Mesenchymal stem cell (in vitro differentiated cells and primary cell): Measurements from ENCODE around the gene CPXM2.

Source experiments
- DNase-seq: peaks from one replicate; pipeline ENCODE4 v3.0.0-alpha.2; 2013
- H2AFZ ChIP-seq: one replicate; pipeline ENCODE4 v1.6.1; 2013; ENCODE audit warnings: low read depth, mild to moderate bottlenecking, control low read depth, inconsistent platforms, low read length, moderate library complexity
- H2AK5ac ChIP-seq: 2 replicates; pipeline ENCODE4 v1.6.1; 2013; ENCODE audit warnings: low read length, moderate library complexity, mild to moderate bottlenecking, inconsistent platforms; ENCODE audit not compliant: severe bottlenecking
- H2BK120ac ChIP-seq: one replicate; pipeline ENCODE4 v1.6.1; 2013; ENCODE audit warnings: low read depth, mild to moderate bottlenecking, inconsistent platforms, low read length, moderate library complexity
- H2BK12ac ChIP-seq, 2 experiments: one replicate each; pipeline ENCODE4 v1.6.1; 2013; ENCODE audit warnings: inconsistent platforms in 2 of 2, low read length in 2 of 2, mild to moderate bottlenecking in 2 of 2, moderate library complexity in 2 of 2, control low read depth in 1 of 2
- H2BK15ac ChIP-seq: one replicate; pipeline ENCODE4 v1.6.1; 2013; ENCODE audit warnings: mild to moderate bottlenecking, low read depth, inconsistent platforms; ENCODE audit not compliant: poor library complexity, severe bottlenecking
- H2BK5ac ChIP-seq: 2 replicates; pipeline ENCODE4 v1.6.1; 2013; ENCODE audit warnings: low read depth, mild to moderate bottlenecking, low read length, control low read depth, inconsistent platforms; ENCODE audit not compliant: poor library complexity, severe bottlenecking
- H3K14ac ChIP-seq, 2 experiments: one replicate each; pipeline ENCODE4 v1.6.1; 2013; ENCODE audit warnings: inconsistent platforms in 2 of 2, low read length in 2 of 2, control low read depth in 1 of 2, mild to moderate bottlenecking in 1 of 2, moderate library complexity in 1 of 2
- H3K18ac ChIP-seq, 2 experiments: one replicate each; pipeline ENCODE4 v1.6.1; 2013; ENCODE audit warnings: inconsistent platforms in 2 of 2, low read length in 2 of 2, control low read depth in 1 of 2, low read depth in 1 of 2, mild to moderate bottlenecking in 1 of 2
- H3K23ac ChIP-seq, 2 experiments: one replicate each; pipeline ENCODE4 v1.6.1; 2013; ENCODE audit warnings: inconsistent platforms in 2 of 2, low read length in 2 of 2, mild to moderate bottlenecking in 2 of 2, moderate library complexity in 2 of 2, control low read depth in 1 of 2
- H3K27ac ChIP-seq: 2 replicates; pipeline ENCODE4 v1.5.1; 2013; ENCODE audit warnings: mild to moderate bottlenecking, moderate library complexity, low read length, control low read depth, inconsistent platforms; ENCODE audit not compliant: poor library complexity, severe bottlenecking
- H3K27me3 ChIP-seq, 2 experiments: 2 replicates each; pipeline versions ENCODE4 v1.6.1 to v1.7.0; 2013; ENCODE audit warnings: low read length in 2 of 2, mild to moderate bottlenecking in 2 of 2, moderate library complexity in 2 of 2, control low read depth in 1 of 2, inconsistent platforms in 1 of 2; ENCODE audit not compliant: control insufficient read depth in 1 of 2, insufficient read depth in 1 of 2
- H3K36me3 ChIP-seq, 2 experiments: 2 replicates each; pipeline versions ENCODE4 v1.6.1 to v1.7.0; 2013; ENCODE audit warnings: low read length in 2 of 2, control low read depth in 1 of 2, inconsistent platforms in 1 of 2, low read depth in 1 of 2, mild to moderate bottlenecking in 1 of 2; ENCODE audit not compliant: insufficient read depth in 2 of 2, control insufficient read depth in 1 of 2
- H3K4ac ChIP-seq, 2 experiments: one replicate each; pipeline ENCODE4 v1.6.1; 2013; ENCODE audit warnings: inconsistent platforms in 2 of 2, low read length in 2 of 2, mild to moderate bottlenecking in 2 of 2, moderate library complexity in 2 of 2, control low read depth in 1 of 2, low read depth in 1 of 2
- H3K4me1 ChIP-seq: 2 replicates; pipeline ENCODE4 v1.6.1; 2013; ENCODE audit warnings: low read depth, low read length, control low read depth; ENCODE audit not compliant: control insufficient read depth, insufficient read depth
- H3K4me2 ChIP-seq: 2 replicates; pipeline ENCODE4 v1.6.1; 2013; ENCODE audit warnings: low read length, mild to moderate bottlenecking, inconsistent platforms; ENCODE audit not compliant: poor library complexity, severe bottlenecking
- H3K4me3 ChIP-seq, 2 experiments: 2 replicates each; pipeline versions ENCODE4 v1.5.1 to v1.7.0; 2013; ENCODE audit warnings: low read length in 2 of 2, mild to moderate bottlenecking in 2 of 2, control low read depth in 1 of 2, low read depth in 1 of 2; ENCODE audit not compliant: insufficient read depth in 1 of 2
- H3K79me1 ChIP-seq: replicated peaks from 2 replicates; pipeline ENCODE4 v1.6.1; 2013; ENCODE audit warnings: mild to moderate bottlenecking, control low read depth, low read length, inconsistent platforms; ENCODE audit not compliant: poor library complexity, severe bottlenecking
- H3K9ac ChIP-seq: 2 replicates; pipeline ENCODE4 v1.7.0; 2013; ENCODE audit warnings: mild to moderate bottlenecking, low read length, moderate library complexity
- H3K9me3 ChIP-seq: 2 replicates; pipeline ENCODE4 v1.7.0; 2013; ENCODE audit warnings: mild to moderate bottlenecking, low read length; ENCODE audit not compliant: control insufficient read depth
- H4K8ac ChIP-seq: one replicate; pipeline ENCODE4 v1.6.1; 2013; ENCODE audit warnings: inconsistent platforms, mild to moderate bottlenecking, low read length, moderate library complexity
- H4K91ac ChIP-seq: one replicate; pipeline ENCODE4 v1.6.1; 2013; ENCODE audit warnings: mild to moderate bottlenecking, low read length, inconsistent platforms
- WGBS: methylation state at CpG from one replicate; pipeline ENCODE4 v1.1.7; 2013; ENCODE audit warnings: mixed read lengths; 5-methylcytosine and 5-hydroxymethylcytosine counted together

The CPXM2 gene

GRCh38 chr10:123855008-123855684 is 36.5 kb downstream of the CPXM2 start:
- Histone ChIP-seq H3K36me3 (no peaks in the 10 kb centered on the region), H2AK5ac (no peak overlapping the region), H2BK5ac (no peak overlapping the region), H3K27ac (no peak overlapping the region), H2BK15ac (no peak overlapping the region), H3K4ac (no peak overlapping the region), H4K91ac (no peak overlapping the region), H3K18ac (no peak overlapping the region), H2AFZ (no peak overlapping the region), H3K23ac (no peak overlapping the region), H2BK12ac (no peak overlapping the region), H3K4me2 (no peak overlapping the region), H3K79me1 (no peaks in the 10 kb centered on the region), H2BK120ac (no peak overlapping the region), H3K9ac (no peak overlapping the region), H3K14ac (no peak overlapping the region), H3K27me3 (no peaks in the 10 kb centered on the region), H3K4me3 (no peak overlapping the region), H4K8ac (no peak overlapping the region), H3K9me3 (no peaks in the 10 kb centered on the region), H3K4me1 (no peaks in the 10 kb centered on the region)
- whole genome bisulfite sequencing: 72% methylated on average over 7 of the region's 7 CpGs
- no peak for DNase-seq

GRCh38 chr10:123854498-123854897 is 37.1 kb downstream of the CPXM2 start:
- H3K79me1 ChIP-seq: no peaks in the 10 kb centered on the region
- no peak for DNase-seq
- no peak overlapping the region for H3K4me3 ChIP-seq
- no peak overlapping the region for H3K9ac ChIP-seq
- H2BK12ac ChIP-seq: no peak overlapping the region
- 88% methylated on average over 7 of the region's 7 CpGs for WGBS
- no peak overlapping the region for H3K18ac ChIP-seq
- H3K36me3 ChIP-seq: no peaks in the 10 kb centered on the region
- no peak overlapping the region for H3K4me2 ChIP-seq
- no peak overlapping the region for H2BK120ac ChIP-seq
- H3K4me1 ChIP-seq: no peaks in the 10 kb centered on the region
- H3K27me3 ChIP-seq: no peaks in the 10 kb centered on the region
- no peak overlapping the region for H3K23ac ChIP-seq
- no peak overlapping the region for H4K91ac ChIP-seq
- no peak overlapping the region for H3K4ac ChIP-seq
- H2AK5ac ChIP-seq: no peak overlapping the region
- H2AFZ ChIP-seq: no peak overlapping the region
- H2BK5ac ChIP-seq: no peak overlapping the region
- H2BK15ac ChIP-seq: no peak overlapping the region
- H4K8ac ChIP-seq: no peak overlapping the region
- no peaks in the 10 kb centered on the region for H3K9me3 ChIP-seq
- no peak overlapping the region for H3K27ac ChIP-seq
- H3K14ac ChIP-seq: no peak overlapping the region

- no peaks in the 10 kb centered on the region for H3K9me3 ChIP-seq
- H3K4me2 ChIP-seq: no peak overlapping the region
- H3K4ac ChIP-seq: no peak overlapping the region
- H3K27me3 ChIP-seq: no peaks in the 10 kb centered on the region
- 68% methylated on average over 3 of the region's 4 CpGs for WGBS
- H3K23ac ChIP-seq: no peak overlapping the region
- no peaks in the 10 kb centered on the region for H3K36me3 ChIP-seq
- H3K4me1 ChIP-seq: no peaks in the 10 kb centered on the region
- H2AFZ ChIP-seq: no peak overlapping the region
- no peak overlapping the region for H2BK12ac ChIP-seq
- H4K8ac ChIP-seq: no peak overlapping the region
- no peak overlapping the region for H3K9ac ChIP-seq
- DNase-seq: no peak
- no peak overlapping the region for H3K14ac ChIP-seq
- no peak overlapping the region for H2BK120ac ChIP-seq
- H2AK5ac ChIP-seq: no peak overlapping the region
- H3K18ac ChIP-seq: no peak overlapping the region
- no peak overlapping the region for H2BK5ac ChIP-seq
- no peak overlapping the region for H3K4me3 ChIP-seq
- H3K27ac ChIP-seq: no peak overlapping the region
- no peaks in the 10 kb centered on the region for H3K79me1 ChIP-seq
- H2BK15ac ChIP-seq: no peak overlapping the region
- H4K91ac ChIP-seq: no peak overlapping the region
These were observed 37.6 kb downstream of the CPXM2 start for GRCh38 chr10:123854003-123854402.

GRCh38 chr10:123852411-123852951 is 39.1 kb downstream of the CPXM2 start:
- no peak overlapping the region for H3K27ac ChIP-seq
- H3K4me3 ChIP-seq: no peak overlapping the region
- no peak overlapping the region for H3K18ac ChIP-seq
- H3K79me1 ChIP-seq: no peaks in the 10 kb centered on the region
- H2BK5ac ChIP-seq: no peak overlapping the region
- 76% methylated on average over 6 of the region's 7 CpGs for WGBS
- H3K9me3 ChIP-seq: no peaks in the 10 kb centered on the region
- no peaks in the 10 kb centered on the region for H3K27me3 ChIP-seq
- no peak overlapping the region for H2BK12ac ChIP-seq
- H3K36me3 ChIP-seq: no peaks in the 10 kb centered on the region
- no peak overlapping the region for H3K23ac ChIP-seq
- H4K91ac ChIP-seq: no peak overlapping the region
- H2AK5ac ChIP-seq: no peak overlapping the region
- no peak overlapping the region for H2BK15ac ChIP-seq
- no peaks in the 10 kb centered on the region for H3K4me1 ChIP-seq
- H4K8ac ChIP-seq: no peak overlapping the region
- no peak overlapping the region for H3K4me2 ChIP-seq
- no peak overlapping the region for H3K14ac ChIP-seq
- H2BK120ac ChIP-seq: no peak overlapping the region
- no peak overlapping the region for H3K9ac ChIP-seq
- no peak overlapping the region for H2AFZ ChIP-seq
- DNase-seq: no peak
- H3K4ac ChIP-seq: no peak overlapping the region
